Measurements from ENCODE around the gene RER1.
A peak's percentile ranks its signal among the peaks of the same experiment; 100 is the strongest.

RER1 gene

DNA sequence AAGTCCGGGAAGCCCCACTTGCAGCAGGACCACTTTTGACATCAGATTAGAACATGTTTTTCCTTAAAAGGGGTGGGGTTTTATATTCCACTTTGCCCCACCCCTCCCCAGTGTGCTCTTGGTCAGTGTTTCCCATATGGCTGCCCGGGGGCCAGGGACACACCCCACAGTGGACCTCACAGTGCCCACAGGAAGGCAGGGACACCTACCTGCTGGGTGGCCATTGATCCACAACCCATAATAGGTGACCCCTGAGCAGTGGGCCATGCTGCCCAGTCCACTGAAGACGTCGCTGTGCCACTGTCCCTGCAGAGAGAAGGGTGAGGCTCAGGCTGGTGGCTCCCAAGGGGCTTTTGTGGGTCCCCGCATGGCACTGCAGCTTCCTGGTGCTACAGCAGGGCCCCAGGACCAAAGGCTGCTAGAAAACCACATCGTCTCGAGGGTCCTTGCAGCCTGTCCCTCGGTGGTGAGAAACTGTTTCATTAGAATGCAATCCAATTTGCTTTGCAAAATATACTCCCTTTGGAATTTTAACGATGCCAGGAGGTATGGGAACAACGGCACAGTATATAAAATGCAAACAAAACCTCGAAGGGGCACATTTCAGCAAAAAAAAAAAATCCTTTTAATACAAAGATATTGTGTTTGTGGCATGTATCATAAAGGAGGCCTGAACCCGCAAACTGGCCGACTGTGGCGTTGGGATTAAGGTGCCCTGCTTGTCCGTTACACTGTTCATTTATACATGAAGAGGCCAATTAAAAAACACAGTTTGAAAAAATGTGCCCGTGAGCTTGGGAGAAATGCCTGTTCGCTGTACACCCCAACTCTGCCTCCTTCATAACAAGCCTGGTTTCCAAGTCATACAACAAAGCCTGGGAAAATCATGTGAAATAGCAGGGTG is 17.1 kb upstream of the RER1 start:
- DNase-seq, result no peak
- in situ Hi-C loops (cut with HindIII; ENCODE audit: low pct_ligation_motif_present, low pct_unique_long_range_greater_than_20kb, low sequenced_read_pairs), result loop anchor here (25.0 kb wide), 1 partner anchor 162 kb away; no protein-coding TSS in a partner anchor

GRCh38 chr1:2375246-2375922 is 16.3 kb upstream of the RER1 start:
- in situ Hi-C loops (cut with HindIII; ENCODE audit: low pct_ligation_motif_present, low pct_unique_long_range_greater_than_20kb, low sequenced_read_pairs), result loop anchor here (25.0 kb wide), 1 partner anchor 163 kb away; no protein-coding TSS in a partner anchor
- no peak for DNase-seq

- no peak for DNase-seq
- in situ Hi-C loops (cut with HindIII; ENCODE audit: low pct_ligation_motif_present, low pct_unique_long_range_greater_than_20kb, low sequenced_read_pairs), result loop anchor here (25.0 kb wide), 1 partner anchor 164 kb away; no protein-coding TSS in a partner anchor
Measured at GRCh38 chr1:2375923-2376260, 15.7 kb upstream of the RER1 start.

GRCh38 chr1:2376261-2376741 is 15.3 kb upstream of the RER1 start:
- DNase-seq, result no peak
- in situ Hi-C loops (cut with HindIII; ENCODE audit: low pct_ligation_motif_present, low pct_unique_long_range_greater_than_20kb, low sequenced_read_pairs), result loop anchor here (25.0 kb wide), 1 partner anchor 164 kb away; no protein-coding TSS in a partner anchor

DNA sequence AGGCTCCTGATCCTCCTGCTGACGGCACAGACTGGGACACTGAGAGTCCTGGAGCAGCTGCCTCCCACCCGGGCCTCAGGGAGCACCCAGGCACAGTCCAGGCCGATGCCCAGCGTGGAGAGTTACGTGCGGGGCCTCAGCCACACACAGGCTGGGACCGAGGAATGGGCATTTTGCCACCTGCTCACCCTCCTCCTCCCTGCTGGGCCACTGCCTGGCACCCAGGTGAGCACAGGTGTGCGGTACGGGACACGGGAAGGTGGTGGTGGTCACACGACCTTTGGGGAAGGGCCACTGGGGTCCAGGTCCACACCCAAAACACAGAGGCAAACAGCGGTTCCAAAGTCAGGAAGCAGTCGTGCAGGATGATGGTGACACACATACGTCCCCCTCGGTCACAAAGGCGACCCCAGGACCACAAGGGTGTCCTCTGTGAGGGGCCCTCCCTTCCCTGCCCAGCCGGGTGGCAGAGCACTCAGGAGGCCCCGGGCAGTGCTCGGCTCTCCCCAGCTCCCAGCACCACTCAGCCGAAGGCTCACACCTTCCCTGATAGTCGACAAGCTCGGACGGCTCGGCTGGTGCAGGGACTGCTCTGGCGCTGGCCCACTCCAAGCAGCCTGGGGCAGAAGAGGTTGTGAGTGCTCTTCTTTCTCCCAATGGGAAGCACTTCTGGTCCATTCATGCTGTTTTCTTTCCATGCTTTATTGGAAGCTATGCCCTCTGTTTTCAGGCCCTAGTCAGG is 14.5 kb upstream of the RER1 start:
- in situ Hi-C loops (cut with HindIII; ENCODE audit: low pct_ligation_motif_present, low pct_unique_long_range_greater_than_20kb, low sequenced_read_pairs), result loop anchor here (25.0 kb wide), 1 partner anchor 165 kb away; no protein-coding TSS in a partner anchor

GRCh38 chr1:2377751-2378440 is 13.7 kb upstream of the RER1 start:
- in situ Hi-C loops (cut with HindIII; ENCODE audit: low pct_ligation_motif_present, low pct_unique_long_range_greater_than_20kb, low sequenced_read_pairs), result loop anchor here (25.0 kb wide), 1 partner anchor 166 kb away; no protein-coding TSS in a partner anchor
- no peak for DNase-seq

More for the DNA sequence above, 14.5 kb upstream of the RER1 start:
- DNase-seq, result no peak

DNA sequence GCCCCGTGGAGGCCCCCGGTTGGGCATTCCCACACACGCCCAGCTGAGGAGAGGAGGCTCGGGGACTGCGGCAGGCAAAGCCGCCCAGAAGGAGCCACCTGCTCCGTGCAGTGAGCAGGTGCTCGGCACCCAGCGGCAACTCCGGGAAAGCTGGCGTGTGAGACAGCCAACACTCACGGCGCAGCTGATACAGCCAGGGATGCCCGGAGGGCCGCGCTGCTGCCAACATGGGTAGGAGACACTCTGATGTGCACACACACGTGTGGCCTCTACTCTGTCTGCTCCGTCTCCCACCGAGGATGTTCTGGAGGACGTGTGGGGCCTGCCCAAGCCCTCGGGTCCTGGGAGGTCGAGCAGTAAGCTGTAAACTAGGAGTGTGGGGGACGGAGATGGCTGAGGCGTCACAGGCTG is 13.2 kb upstream of the RER1 start:
- no peak for DNase-seq
- in situ Hi-C loops (cut with HindIII; ENCODE audit: low pct_ligation_motif_present, low pct_unique_long_range_greater_than_20kb, low sequenced_read_pairs), result loop anchor here (25.0 kb wide), 1 partner anchor 166 kb away; no protein-coding TSS in a partner anchor

DNA sequence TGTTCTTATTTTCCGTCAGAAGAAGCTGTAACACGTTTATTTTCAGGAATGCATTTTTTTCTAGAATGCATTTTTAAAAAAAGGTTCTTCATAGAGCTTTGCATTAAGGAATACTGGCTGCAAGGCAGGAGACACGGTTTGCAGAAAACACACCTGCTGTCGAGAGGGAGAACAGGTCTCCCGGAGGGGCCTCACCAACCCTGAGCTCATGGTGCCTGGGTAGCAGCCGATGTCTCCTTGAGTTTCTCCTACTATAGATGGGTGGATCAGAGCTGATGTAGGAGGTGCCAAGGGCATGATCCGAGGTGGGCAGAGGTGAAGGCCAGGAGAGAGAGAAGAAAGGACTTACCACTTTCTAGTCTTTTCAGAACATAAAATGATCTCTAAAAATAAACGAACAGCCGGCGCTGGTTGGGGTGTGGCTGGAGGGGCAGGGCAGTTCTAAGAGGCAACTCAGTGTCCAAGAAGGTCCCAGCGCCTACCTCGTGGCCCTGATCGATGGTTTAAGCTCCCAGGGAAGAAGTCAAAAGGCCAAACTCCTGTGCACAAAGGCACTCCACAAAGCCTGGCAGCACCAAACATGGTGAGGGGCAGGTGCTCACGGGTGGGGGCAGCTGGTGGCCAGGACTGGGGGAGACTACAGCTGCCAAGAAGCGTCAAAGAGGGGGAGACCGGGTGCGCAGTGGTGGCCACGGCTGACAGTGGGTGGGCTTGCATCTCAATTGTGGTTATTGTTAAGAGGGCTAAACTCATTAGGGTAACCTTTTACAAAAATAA is 12.5 kb upstream of the RER1 start:
- DNase-seq, result no peak
- in situ Hi-C loops (cut with HindIII; ENCODE audit: low pct_ligation_motif_present, low pct_unique_long_range_greater_than_20kb, low sequenced_read_pairs), result loop anchor here (25.0 kb wide), 1 partner anchor 167 kb away; no protein-coding TSS in a partner anchor

GRCh38 chr1:2379733-2380404 is 11.8 kb upstream of the RER1 start:
- in situ Hi-C loops (cut with HindIII; ENCODE audit: low pct_ligation_motif_present, low pct_unique_long_range_greater_than_20kb, low sequenced_read_pairs), result loop anchor here (25.0 kb wide), 1 partner anchor 168 kb away; no protein-coding TSS in a partner anchor
- DNase-seq, result no peak

DNA sequence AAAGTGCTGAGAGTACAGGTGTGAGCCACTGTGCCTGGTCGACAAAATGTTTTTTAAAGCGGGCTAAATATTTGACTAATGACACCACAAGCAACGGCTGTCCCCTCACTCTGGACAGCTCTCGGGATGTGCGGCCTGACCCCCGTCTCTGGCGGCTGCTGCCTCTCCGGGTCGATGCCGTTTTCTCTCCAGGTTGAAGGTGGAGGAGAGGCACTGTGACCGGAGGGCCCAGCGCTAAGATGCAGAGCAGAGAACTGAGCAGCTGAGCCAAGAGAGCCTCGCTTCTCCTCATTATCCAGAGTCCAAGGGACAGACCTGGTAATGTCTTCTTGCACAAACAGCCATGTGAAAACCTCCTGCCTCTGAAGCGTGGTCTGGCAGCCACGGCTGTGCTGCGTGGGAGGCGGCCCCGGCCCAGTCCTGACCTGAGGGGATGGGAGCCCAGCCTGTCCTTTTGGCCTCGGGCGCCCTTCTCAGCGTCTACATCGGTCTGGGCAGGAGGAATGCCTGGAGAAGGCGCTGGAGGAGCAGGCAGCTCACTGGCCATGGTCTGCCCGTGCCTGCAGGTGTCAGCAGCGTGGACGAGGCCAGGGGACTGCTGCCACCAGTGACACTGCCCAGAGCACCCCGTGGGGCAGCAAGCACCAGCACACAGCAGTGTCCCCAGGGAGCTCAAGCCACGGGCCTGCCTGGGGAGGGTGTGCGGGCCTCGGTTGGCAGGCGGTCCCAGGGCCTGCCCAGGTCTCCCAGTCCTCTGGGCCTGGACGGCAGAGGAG is 10.6 kb upstream of the RER1 start:
- no peak for DNase-seq
- in situ Hi-C loops (cut with HindIII; ENCODE audit: low pct_ligation_motif_present, low pct_unique_long_range_greater_than_20kb, low sequenced_read_pairs), result loop anchor here (25.0 kb wide), 1 partner anchor 169 kb away; no protein-coding TSS in a partner anchor

GRCh38 chr1:2381741-2382620 is 9.7 kb upstream of the RER1 start:
- in situ Hi-C loops (cut with HindIII; ENCODE audit: low pct_ligation_motif_present, low pct_unique_long_range_greater_than_20kb, low sequenced_read_pairs), result loop anchor here (25.0 kb wide), 1 partner anchor 170 kb away; no protein-coding TSS in a partner anchor

DNA sequence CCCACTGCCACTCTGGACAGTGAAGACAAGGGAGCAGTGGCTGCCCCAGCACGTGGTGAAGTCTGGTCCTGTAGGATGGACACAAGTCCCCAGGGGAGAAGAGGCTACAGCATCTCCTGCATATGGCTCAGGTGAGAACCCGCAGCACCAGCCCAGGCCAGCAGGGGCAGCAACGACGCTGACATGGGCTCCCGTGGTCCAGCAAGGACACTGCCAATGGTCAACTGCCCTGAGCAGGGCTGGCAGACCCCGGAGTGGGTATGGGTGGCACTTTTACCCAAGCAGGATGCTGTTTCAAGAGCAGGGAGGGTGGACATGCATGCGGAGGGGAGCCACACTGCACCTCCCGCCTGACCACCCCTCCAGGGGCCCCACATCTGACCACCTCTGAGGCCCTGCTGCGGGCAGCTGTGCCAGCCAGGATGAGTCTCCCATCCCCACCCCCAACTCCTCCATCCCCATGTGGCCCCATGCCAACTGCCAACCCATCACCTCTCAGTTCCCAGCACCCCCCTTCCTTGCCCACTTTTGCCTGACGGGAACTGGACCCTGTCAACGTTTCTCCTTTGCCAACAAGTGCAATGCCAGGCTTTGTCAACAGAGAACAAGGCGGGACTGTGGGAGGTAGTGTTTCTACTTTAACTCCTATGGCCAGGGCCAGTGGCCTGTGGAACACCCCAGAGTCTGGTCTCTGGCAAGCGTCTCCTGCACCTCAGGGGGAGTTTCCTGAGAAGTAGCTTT is 8.8 kb upstream of the RER1 start:
- peak; percentile 49 for DNase-seq
- in situ Hi-C loops (cut with HindIII; ENCODE audit: low pct_ligation_motif_present, low pct_unique_long_range_greater_than_20kb, low sequenced_read_pairs), result loop anchor here (25.0 kb wide), 1 partner anchor 170 kb away; no protein-coding TSS in a partner anchor

More at GRCh38 chr1:2381741-2382620, 9.7 kb upstream of the RER1 start:
- DNase-seq, result peak; percentile 51

GRCh38 chr1:2383576-2383975 is 8.1 kb upstream of the RER1 start:
- in situ Hi-C loops (cut with HindIII; ENCODE audit: low pct_ligation_motif_present, low pct_unique_long_range_greater_than_20kb, low sequenced_read_pairs), result loop anchor here (25.0 kb wide), 1 partner anchor 171 kb away; no protein-coding TSS in a partner anchor
- DNase-seq, result no peak
